Activated naive CD4-positive, alpha-beta T cell treated with anti-CD3 and anti-CD28 coated beads, Interleukin-2, amount 10 ng/mL, durations not matched to agents 7 days and 5 days (primary cell): ENCODE results near the gene SEMA5A.
A peak's percentile ranks its signal among the peaks of the same experiment; 100 is the strongest.

ENCODE experiments used
- CTCF ChIA-PET: fragments of 350-600 bp; sonication (Branson Sonifier 250); formaldehyde crosslinking; loops from one replicate; lab custom pipeline; 2021; ENCODE audit warnings: antibody characterized with exemption; lab: Charles Lee
- DNase-seq: peaks from one replicate; pipeline ENCODE4 v3.0.0-alpha.2; 2020
- H3K27ac Mint-ChIP-seq: one replicate; pipeline ENCODE4 v1.8.0; 2021; ENCODE audit warnings: mild to moderate bottlenecking, moderate library complexity, mixed read lengths
- H3K27me3 Mint-ChIP-seq: one replicate; pipeline ENCODE4 v1.8.0; 2021; ENCODE audit warnings: mild to moderate bottlenecking, mixed read lengths
- H3K36me3 Mint-ChIP-seq: one replicate; pipeline ENCODE4 v1.8.0; 2021; ENCODE audit warnings: mixed read lengths
- H3K4me1 Mint-ChIP-seq: one replicate; pipeline ENCODE4 v1.8.0; 2021; ENCODE audit warnings: mixed read lengths
- H3K4me3 Mint-ChIP-seq: one replicate; pipeline ENCODE4 v1.8.0; 2021; ENCODE audit warnings: mild to moderate bottlenecking, moderate library complexity, mixed read lengths
- H3K9me3 Mint-ChIP-seq: one replicate; pipeline ENCODE4 v1.8.0; 2021; ENCODE audit warnings: mixed read lengths

Gene SEMA5A

DNA sequence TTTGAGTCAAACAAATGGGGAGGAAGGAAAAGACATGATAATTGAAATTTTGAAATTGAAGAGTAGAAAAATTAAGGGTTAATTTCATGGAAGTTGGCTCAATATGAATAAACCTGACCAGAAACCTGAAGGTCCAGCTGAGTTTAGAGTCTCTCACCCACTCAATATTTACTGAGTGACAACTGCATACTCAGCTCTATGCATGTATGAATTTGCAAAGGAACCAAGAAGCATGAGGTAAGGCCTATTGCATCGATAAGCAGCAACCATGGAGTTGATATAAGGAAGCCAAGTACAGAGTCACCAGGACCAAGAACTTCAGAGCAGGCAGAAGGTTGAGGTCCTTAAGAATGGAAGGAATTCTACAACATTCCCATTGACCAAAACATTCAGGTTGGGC lies 163.4 kb downstream of the SEMA5A start:
- Mint-ChIP-seq H3K27ac (no peak overlapping the region), H3K9me3 (peaks cover 3% of the 10 kb centered on the region), H3K4me3 (no peak overlapping the region), H3K36me3 (no peaks in the 10 kb centered on the region), H3K4me1 (no peaks in the 10 kb centered on the region), H3K27me3 (no peaks in the 10 kb centered on the region)
- no peak for DNase-seq
- CTCF ChIA-PET, result no interaction called here

DNA sequence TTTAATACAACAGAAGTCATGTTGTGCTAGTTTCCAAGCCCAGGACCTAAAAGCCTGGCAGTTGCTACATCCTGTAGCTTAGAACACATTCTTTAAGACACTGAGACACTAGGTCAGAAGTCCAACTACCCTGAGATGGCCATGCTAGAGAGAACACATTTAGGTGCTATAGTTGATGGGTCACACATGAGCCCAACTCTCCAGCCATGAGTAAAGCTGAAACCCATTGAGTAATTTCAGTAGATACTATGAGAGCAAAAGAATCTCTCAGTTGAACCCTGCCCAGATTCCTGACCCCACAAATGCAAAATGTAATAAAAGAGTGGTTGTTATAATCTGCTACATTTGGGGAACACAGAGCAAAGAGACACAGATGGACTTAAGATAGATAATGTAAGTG lies 164.4 kb downstream of the SEMA5A start:
- H3K4me1 Mint-ChIP-seq, result no peaks in the 10 kb centered on the region
- no peak overlapping the region for H3K27ac Mint-ChIP-seq
- no peaks in the 10 kb centered on the region for H3K27me3 Mint-ChIP-seq
- H3K4me3 Mint-ChIP-seq, result no peak overlapping the region
- no peaks in the 10 kb centered on the region for H3K36me3 Mint-ChIP-seq
- CTCF ChIA-PET, result no interaction called here
- H3K9me3 Mint-ChIP-seq, result peaks cover 4% of the 10 kb centered on the region
- no peak for DNase-seq

DNA sequence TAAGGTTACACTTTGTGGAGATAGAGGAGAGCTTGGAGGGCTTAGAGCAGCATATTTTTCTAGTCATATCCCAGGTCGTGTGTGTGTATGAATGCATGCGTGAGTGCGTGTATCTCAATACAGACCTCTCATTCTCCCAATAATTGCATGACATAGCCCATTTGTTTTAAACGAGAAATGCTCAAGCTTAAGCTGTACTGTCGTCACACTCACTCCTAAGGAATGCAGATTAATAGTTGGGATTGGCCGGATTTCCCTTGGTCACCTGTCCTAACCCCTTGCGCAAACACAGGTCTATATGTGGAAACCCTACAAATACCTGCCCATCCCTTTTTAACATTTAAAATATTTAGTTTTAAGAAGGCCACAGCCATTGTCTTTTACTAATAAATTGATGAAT lies 165.8 kb downstream of the SEMA5A start:
- no peak for DNase-seq
- no peak overlapping the region for H3K27ac Mint-ChIP-seq
- peaks cover 2% of the 10 kb centered on the region for H3K9me3 Mint-ChIP-seq
- H3K4me3 Mint-ChIP-seq, result no peak overlapping the region
- no peaks in the 10 kb centered on the region for H3K36me3 Mint-ChIP-seq
- no peaks in the 10 kb centered on the region for H3K27me3 Mint-ChIP-seq
- CTCF ChIA-PET, result no interaction called here
- no peaks in the 10 kb centered on the region for H3K4me1 Mint-ChIP-seq

DNA sequence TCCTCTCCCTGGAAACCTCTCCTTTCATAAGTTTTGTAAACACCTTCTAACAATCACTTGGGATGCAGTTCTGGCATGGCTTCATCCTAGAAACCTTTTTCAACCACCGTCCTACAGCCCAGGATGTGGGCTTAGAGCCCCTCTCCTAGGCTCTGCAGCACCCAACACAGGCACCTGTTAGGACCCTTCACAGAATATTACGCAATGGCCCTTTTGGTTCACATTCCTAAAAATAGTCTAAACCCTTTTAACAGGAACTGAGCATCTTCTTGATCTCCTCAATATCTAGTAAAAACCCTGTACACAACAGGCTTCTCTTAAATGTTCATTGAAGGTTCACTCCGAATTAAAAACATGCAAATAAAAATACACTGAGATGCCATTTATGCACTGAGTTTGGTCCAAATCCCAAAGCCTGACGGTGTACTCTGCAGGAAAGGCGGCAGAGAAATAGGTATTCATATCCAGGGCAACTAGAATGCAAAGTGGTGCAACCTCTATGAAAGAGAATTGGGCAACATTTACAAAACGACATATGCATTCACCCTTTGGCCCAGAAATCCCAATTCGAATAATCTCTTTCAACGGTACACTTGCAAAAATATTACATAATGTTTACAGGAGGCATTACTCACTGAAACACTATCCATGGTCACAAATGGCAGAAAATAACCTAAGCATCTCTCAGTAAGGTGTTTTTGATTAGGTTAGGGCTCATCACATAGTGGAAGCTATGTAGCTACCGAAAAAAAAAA lies 169.3 kb downstream of the SEMA5A start:
- Mint-ChIP-seq H3K4me3 (no peak overlapping the region), H3K27me3 (no peaks in the 10 kb centered on the region), H3K4me1 (no peaks in the 10 kb centered on the region), H3K9me3 (peaks cover 2% of the 10 kb centered on the region), H3K27ac (no peak overlapping the region), H3K36me3 (no peaks in the 10 kb centered on the region)
- no peak for DNase-seq
- CTCF ChIA-PET, result no interaction called here

DNA sequence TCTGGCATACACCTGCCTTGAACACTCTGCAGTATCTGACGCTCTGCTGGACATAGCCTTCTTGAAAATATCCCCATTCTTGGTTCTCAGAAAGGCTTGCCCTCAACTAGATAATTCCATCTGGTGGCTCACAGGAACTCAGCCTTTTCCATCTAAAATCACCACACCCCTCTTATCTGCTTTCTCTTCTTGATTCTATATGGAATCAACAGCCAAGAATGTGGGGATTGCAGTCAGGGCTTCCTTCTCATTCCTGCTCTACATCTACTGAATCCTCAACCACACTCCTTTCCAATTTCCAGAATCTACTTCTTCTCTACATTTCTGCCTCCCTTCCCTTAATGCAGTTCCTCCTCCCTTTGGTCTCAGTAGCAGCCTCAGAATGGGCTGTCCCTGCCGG lies 170.1 kb downstream of the SEMA5A start:
- DNase-seq, result no peak
- Mint-ChIP-seq H3K27ac (no peak overlapping the region), H3K27me3 (no peaks in the 10 kb centered on the region), H3K9me3 (peaks cover 2% of the 10 kb centered on the region), H3K4me1 (no peaks in the 10 kb centered on the region), H3K4me3 (no peak overlapping the region), H3K36me3 (no peaks in the 10 kb centered on the region)
- CTCF ChIA-PET, result no interaction called here

DNA sequence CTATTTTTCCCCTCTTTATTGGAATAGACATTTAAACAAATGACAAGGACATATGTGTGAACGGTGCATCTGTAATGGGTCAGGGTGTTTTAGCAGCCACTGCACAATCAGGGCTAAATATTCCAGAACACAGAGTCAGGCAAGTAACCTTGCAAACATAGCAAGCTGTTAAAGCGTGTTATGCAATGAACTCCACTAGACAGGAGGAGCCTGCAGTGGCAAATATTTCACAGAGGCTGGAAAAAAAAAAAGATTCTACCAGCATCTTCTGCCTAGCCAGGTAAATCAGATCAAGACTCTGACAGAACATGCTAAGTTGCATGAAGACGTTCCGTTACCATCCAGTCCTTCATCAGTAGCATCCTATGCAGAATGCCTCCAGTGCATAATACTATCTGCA lies 171.8 kb downstream of the SEMA5A start:
- no peaks in the 10 kb centered on the region for H3K4me1 Mint-ChIP-seq
- H3K36me3 Mint-ChIP-seq, result no peaks in the 10 kb centered on the region
- H3K27ac Mint-ChIP-seq, result no peak overlapping the region
- H3K27me3 Mint-ChIP-seq, result no peaks in the 10 kb centered on the region
- CTCF ChIA-PET, result no interaction called here
- no peak overlapping the region for H3K4me3 Mint-ChIP-seq
- DNase-seq, result no peak
- peaks cover 2% of the 10 kb centered on the region for H3K9me3 Mint-ChIP-seq

DNA sequence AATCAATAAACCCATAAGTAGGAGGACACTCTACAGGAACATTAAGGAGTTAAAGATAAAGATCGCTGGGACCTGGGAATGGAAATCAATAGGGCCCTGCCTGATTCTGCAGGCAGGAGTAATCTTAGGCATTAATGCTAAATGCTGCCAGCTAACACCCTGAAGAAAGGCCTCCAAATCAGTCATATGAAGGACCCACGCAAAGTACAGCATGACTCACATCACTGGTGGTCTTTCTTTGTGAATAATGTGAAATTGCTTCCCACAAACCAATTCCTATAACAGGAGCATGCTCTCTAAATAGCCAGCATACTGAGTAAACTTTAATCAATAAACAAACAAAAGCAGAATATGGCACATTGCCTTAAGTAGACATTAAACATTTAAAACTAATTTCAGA lies 172.3 kb downstream of the SEMA5A start:
- CTCF ChIA-PET, result no interaction called here

DNA sequence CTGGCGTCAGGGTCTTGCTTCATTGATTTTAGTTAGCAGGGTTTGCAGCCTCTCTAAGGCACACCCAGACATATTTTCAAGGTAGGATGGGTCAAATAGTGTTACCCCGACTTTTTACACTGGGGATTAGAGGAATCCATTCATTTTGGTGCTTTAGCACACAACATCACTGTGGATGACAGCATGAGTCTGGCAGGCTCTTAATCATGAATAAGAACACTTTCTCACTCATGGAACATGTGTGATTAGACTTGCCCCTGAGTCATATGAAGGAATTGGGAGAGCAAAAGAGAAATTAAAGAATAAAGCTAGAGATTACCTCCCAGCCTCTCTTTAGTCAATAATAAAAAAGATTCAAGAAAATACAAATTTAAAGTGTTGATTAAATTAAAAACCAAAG lies 175.6 kb downstream of the SEMA5A start:
- CTCF ChIA-PET, result no interaction called here
- no peak for DNase-seq

More for the DNA sequence above, 172.3 kb downstream of the SEMA5A start:
- Mint-ChIP-seq H3K27me3 (no peaks in the 10 kb centered on the region), H3K4me1 (no peaks in the 10 kb centered on the region), H3K36me3 (no peaks in the 10 kb centered on the region), H3K27ac (no peak overlapping the region), H3K9me3 (peaks cover 2% of the 10 kb centered on the region), H3K4me3 (no peak overlapping the region)
- no peak for DNase-seq

DNA sequence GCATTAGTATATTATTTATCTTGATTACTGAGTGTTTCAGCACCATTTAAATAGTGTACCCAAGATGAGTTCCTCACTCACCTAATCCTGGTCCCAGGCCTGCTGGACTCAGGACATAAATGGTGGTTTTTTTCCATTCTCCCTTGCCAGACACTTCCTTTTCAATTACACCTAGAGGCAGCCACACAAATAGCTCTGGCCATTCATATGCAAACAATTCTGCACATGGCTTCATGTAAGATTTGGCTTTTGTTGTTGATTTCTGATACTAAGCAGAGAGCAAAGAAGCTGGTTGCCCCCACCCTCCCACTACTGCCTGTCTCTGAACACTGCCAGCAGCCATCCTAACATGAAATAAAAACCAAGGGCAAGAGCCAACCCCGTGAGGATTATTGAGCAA lies 180.4 kb downstream of the SEMA5A start:
- Mint-ChIP-seq H3K36me3 (no peaks in the 10 kb centered on the region), H3K27ac (no peak overlapping the region), H3K9me3 (peaks cover 2% of the 10 kb centered on the region), H3K4me1 (peaks cover 21% of the 10 kb centered on the region), H3K27me3 (no peaks in the 10 kb centered on the region), H3K4me3 (no peak overlapping the region)
- no peak for DNase-seq
- CTCF ChIA-PET, result no interaction called here

More for the DNA sequence above, 175.6 kb downstream of the SEMA5A start:
- H3K27me3 Mint-ChIP-seq, result no peaks in the 10 kb centered on the region
- peaks cover 2% of the 10 kb centered on the region for H3K9me3 Mint-ChIP-seq
- H3K27ac Mint-ChIP-seq, result no peak overlapping the region
- no peaks in the 10 kb centered on the region for H3K36me3 Mint-ChIP-seq
- no peaks in the 10 kb centered on the region for H3K4me1 Mint-ChIP-seq
- no peak overlapping the region for H3K4me3 Mint-ChIP-seq

DNA sequence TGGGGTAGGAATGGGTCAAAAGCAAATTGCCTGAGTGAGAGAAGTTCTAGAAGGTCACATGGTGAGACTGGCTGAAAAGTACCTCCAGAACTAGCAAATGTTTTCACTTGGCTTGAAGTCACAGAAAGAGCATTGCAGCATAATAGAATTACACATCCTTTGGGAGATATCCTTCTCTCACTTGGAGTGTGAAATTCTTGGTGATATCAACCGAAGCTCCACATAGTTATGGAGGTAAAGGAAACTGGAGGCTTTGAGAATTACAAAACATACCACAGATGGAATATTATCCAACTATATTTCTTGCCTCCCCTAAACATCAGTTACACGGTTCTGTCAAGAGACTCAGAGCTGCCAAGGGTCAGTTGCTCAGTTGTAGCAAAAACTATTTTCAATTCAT lies 182.4 kb downstream of the SEMA5A start:
- CTCF ChIA-PET, result no interaction called here
- H3K36me3 Mint-ChIP-seq, result no peaks in the 10 kb centered on the region
- no peak for DNase-seq
- peaks cover 2% of the 10 kb centered on the region for H3K9me3 Mint-ChIP-seq
- H3K4me3 Mint-ChIP-seq, result no peak overlapping the region
- H3K27ac Mint-ChIP-seq, result no peak overlapping the region
- no peaks in the 10 kb centered on the region for H3K27me3 Mint-ChIP-seq
- H3K4me1 Mint-ChIP-seq, result peaks cover 21% of the 10 kb centered on the region

DNA sequence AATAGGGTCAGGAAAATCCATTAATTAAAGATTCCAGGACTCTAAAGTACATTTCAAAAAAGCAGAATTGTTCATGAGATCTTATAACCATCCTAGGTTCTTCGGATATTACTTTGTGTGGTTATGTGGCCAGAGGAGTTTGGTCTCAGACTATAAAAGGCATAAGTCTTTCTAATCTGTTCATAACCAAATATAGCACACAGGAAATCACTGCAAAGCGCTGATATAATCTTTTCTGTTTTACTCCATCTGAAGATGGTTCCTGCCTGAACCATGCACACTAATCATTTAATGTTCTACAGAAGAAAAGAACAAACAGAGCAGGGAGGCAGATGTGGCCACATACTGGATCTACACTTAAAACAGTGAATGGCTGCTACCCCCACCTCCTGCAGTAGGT lies 182.8 kb downstream of the SEMA5A start:
- DNase-seq, result no peak
- Mint-ChIP-seq H3K9me3 (peaks cover 2% of the 10 kb centered on the region), H3K27me3 (no peaks in the 10 kb centered on the region), H3K27ac (no peak overlapping the region), H3K4me3 (no peak overlapping the region), H3K4me1 (peaks cover 21% of the 10 kb centered on the region), H3K36me3 (no peaks in the 10 kb centered on the region)
- CTCF ChIA-PET, result no interaction called here

DNA sequence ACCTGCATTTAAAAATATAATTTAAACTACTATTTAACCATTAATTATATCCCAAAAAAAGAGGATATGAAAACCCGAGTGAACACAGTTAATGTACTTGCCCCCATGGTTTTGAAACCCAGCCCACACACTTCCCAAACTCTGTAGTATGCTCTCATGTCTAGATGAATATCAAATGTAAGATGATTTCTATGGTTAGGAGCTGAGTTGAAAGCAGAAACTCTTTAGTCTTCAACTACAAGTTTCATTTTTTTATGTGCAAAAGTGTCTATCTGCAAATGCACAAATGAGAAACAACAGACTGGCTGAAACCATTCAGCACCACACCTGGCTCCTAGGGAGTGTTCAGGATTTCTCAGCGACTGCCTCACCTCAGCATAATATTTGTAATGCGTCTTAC lies 183.3 kb downstream of the SEMA5A start:
- peaks cover 21% of the 10 kb centered on the region for H3K4me1 Mint-ChIP-seq
- H3K27ac Mint-ChIP-seq, result no peak overlapping the region
- no peak for DNase-seq
- no peaks in the 10 kb centered on the region for H3K27me3 Mint-ChIP-seq
- no peaks in the 10 kb centered on the region for H3K9me3 Mint-ChIP-seq
- no peak overlapping the region for H3K4me3 Mint-ChIP-seq
- CTCF ChIA-PET, result no interaction called here
- H3K36me3 Mint-ChIP-seq, result no peaks in the 10 kb centered on the region

DNA sequence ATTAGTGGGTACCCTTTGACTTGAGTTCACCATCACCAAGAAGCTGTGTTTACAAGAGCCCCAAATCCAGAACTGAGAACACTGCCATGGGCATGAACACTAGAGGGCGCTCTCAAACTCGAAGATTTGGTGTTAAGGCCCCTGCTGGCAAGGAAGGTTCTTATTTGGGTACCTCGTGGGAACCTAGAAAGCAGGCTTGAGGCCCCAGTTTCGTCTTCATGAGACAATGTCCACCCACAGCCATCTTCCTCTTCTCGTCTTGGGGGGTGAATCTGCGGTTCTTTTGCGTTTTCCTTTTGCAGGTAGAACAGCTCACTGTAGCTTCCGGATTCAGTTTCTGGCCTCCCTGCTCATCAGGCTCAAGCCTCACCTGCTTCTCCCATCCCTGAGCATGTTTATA lies 184.0 kb downstream of the SEMA5A start:
- Mint-ChIP-seq H3K27ac (no peak overlapping the region), H3K27me3 (no peaks in the 10 kb centered on the region), H3K4me1 (peaks cover 21% of the 10 kb centered on the region), H3K36me3 (no peaks in the 10 kb centered on the region), H3K4me3 (no peak overlapping the region), H3K9me3 (no peaks in the 10 kb centered on the region)
- DNase-seq, result peak; percentile 49
- CTCF ChIA-PET, result no interaction called here

DNA sequence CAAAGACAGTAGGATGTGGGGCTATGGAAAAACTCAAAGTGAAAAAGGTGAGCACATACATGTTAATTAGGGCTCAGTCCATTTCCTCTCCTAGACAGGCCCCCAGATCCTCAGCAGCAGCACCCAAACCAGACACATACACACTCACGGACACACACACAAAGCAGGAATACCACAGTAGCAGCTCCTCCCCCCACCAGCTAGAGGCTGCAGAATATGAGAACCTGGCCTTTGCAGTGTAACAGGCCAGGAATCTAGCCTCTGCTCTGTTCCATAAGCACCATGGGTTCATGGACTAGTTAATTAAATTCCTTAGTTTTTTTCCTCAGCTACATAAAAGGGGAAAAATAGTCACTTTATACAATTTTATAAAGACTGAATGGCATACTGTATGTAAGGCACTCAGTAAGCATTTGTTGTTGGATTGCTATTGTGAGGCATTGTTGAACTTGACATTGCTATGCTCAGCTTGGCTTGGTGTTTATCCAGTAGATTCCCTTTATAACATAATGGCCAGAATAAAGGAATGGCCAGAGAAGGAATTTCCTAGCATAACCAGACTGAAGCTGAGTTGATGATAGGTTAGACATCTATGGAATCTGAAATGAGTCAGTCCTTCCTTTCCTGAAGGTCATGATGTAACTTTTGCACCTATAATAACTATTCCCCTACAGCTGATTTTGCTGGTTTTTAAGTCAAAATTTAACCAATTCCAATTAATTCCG lies 186.8 kb downstream of the SEMA5A start:
- Mint-ChIP-seq H3K36me3 (no peaks in the 10 kb centered on the region), H3K9me3 (peaks cover 3% of the 10 kb centered on the region), H3K27me3 (no peaks in the 10 kb centered on the region), H3K4me1 (peaks cover 21% of the 10 kb centered on the region), H3K27ac (no peak overlapping the region), H3K4me3 (no peak overlapping the region)
- DNase-seq, result no peak
- CTCF ChIA-PET, result no interaction called here

DNA sequence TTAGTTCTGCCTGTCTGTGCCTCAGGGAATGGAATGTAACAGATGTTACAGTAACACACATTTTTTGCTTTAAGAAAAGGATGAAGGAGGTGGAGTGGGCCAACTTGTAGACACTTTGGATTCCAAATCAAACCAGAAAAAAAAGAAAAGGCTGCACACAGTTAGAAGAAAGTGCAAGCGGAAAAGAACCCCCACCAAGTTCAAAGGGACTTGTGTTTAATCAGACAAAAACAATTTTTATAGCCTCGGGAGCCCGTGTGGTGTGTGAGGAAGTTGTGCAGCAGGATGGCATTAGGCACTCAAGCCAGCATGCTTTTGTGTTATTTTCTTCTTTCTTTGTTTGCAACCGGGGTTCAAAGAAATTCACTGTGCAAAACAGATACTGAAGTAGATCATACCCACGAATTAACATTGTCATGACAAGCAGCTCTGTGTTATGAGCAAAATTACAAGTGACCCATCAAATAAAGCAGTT lies 189.5 kb downstream of the SEMA5A start:
- H3K4me1 Mint-ChIP-seq, result peaks cover under 1% of the 10 kb centered on the region
- no peaks in the 10 kb centered on the region for H3K27me3 Mint-ChIP-seq
- no peak overlapping the region for H3K4me3 Mint-ChIP-seq
- CTCF ChIA-PET, result no interaction called here
- H3K9me3 Mint-ChIP-seq, result peaks cover 3% of the 10 kb centered on the region
- H3K27ac Mint-ChIP-seq, result no peak overlapping the region
- H3K36me3 Mint-ChIP-seq, result no peaks in the 10 kb centered on the region
- DNase-seq, result no peak
